Measurements from ENCODE around the gene PRXL2C.

- TF ChIP-seq CTCF (conservative IDR thresholded peaks at IDR 0.05) (no peak), ZFX (IDR thresholded peaks at IDR 0.05) (no peak)
Observed at GRCh38 chr9:96646081-96646991, 8.8 kb downstream of the PRXL2C start.
